ENCODE measurements around the gene MYOM3. TPM values are rescaled to one million over a fixed set of nuclear protein-coding genes. Genes with fewer than 3 reads are reported as not detected.
A peak's percentile ranks its signal among the peaks of the same experiment; 100 is the strongest.

MYOM3 gene
- total and polyA plus RNA-seq, 2 of the 13 experiments (the other 11 are each of a cell fraction or from before 2014, with no cell fraction given): 5.8 to 15.3 TPM

GRCh38 chr1:24111996-24112779 lies at the start of gene MYOM3 (continued):
- 0 out of 2 replicates have a peak, but pooled peaks have one; percentile 29 for TF ChIP-seq CSRNP1 (CRISPR knock-in tag; IDR thresholded peaks at IDR 0.05)
- no peak for TF ChIP-seq GTF2F1 (IDR thresholded peaks at IDR 0.05; ENCODE audit: low read length)
- TF ChIP-seq ZNF780A (CRISPR knock-in tag; IDR thresholded peaks at IDR 0.05): no peak
- no peak for TF ChIP-seq ZBTB1 (CRISPR knock-in tag; IDR thresholded peaks at IDR 0.05; ENCODE audit: borderline replicate concordance)
- TF ChIP-seq GMEB2 (CRISPR knock-in tag; IDR thresholded peaks at IDR 0.05; ENCODE audit: low read depth): no peak
- no peak for TF ChIP-seq KAT2B (IDR thresholded peaks at IDR 0.05; ENCODE audit: borderline replicate concordance, low read depth, low read length)
- TF ChIP-seq ETV5 (CRISPR knock-in tag; IDR thresholded peaks at IDR 0.05; ENCODE audit: borderline replicate concordance): no peak; the same call in 1 of the 2 replicates
- TF ChIP-seq CEBPG (CRISPR knock-in tag; IDR thresholded peaks at IDR 0.05): no peak
- no peak for TF ChIP-seq DR1 (CRISPR knock-in tag; IDR thresholded peaks at IDR 0.05)
- no peak for TF ChIP-seq ZKSCAN5 (CRISPR knock-in tag; IDR thresholded peaks at IDR 0.05)
- no peak for TF ChIP-seq HNF4G (IDR thresholded peaks at IDR 0.05; ENCODE audit: borderline replicate concordance, low read depth, low read length)
- peak; percentile 47; the same call in 1 of the 2 replicates for TF ChIP-seq HNF4G (CRISPR knock-in tag; IDR thresholded peaks at IDR 0.05; ENCODE audit: borderline replicate concordance, low read depth)
- TF ChIP-seq ZNF230 (CRISPR knock-in tag; IDR thresholded peaks at IDR 0.05): 0 out of 2 replicates have a peak, but pooled peaks have one; percentile 11
- TF ChIP-seq TERF1 (CRISPR knock-in tag; IDR thresholded peaks at IDR 0.05): no peak
- 0 out of 2 replicates have a peak, but pooled peaks have one; percentile 15 for TF ChIP-seq ZNF547 (CRISPR knock-in tag; IDR thresholded peaks at IDR 0.05)
- no peak for TF ChIP-seq E2F1 (CRISPR knock-in tag; IDR thresholded peaks at IDR 0.05)
- no peak for TF ChIP-seq TIGD3 (CRISPR knock-in tag; IDR thresholded peaks at IDR 0.05; ENCODE audit: borderline replicate concordance)
- TF ChIP-seq FOXK2 (IDR thresholded peaks at IDR 0.05): no peak
- TF ChIP-seq CEBPB (IDR thresholded peaks at IDR 0.05; ENCODE audit: borderline replicate concordance, low read depth, low read length): no peak
- 0 out of 2 replicates have a peak, but pooled peaks have one; percentile 35 for TF ChIP-seq KLF6 (CRISPR knock-in tag; IDR thresholded peaks at IDR 0.05)
- no peak for TF ChIP-seq ZNF616 (CRISPR knock-in tag; IDR thresholded peaks at IDR 0.05; ENCODE audit: low read depth)
- TF ChIP-seq RAD51 (IDR thresholded peaks at IDR 0.05; ENCODE audit: borderline replicate concordance): no peak

All from HepG2 (cell line).